Spleen (tissue), 11 donors: Measurements from ENCODE around the gene SKI. TPM values are rescaled to one million over a fixed set of nuclear protein-coding genes. Genes with fewer than 3 reads are reported as not detected.
A peak's percentile ranks its signal among the peaks of the same experiment; 100 is the strongest.

Experiments used
- DNase-seq: peaks from one replicate; pipeline ENCODE4 v3.0.0-alpha.2; 2020
- H3K27ac ChIP-seq, 8 donors: fragments of 200-600 bp; sonication (generic) in 7 of 8; 1 replicate in 4 of 8; 2 replicates in 4 of 8; pipeline versions ENCODE4 v1.5.0 to v1.8.0; 2016 to 2021; ENCODE audit warnings: inconsistent platforms in 4 of 8, mild to moderate bottlenecking in 4 of 8, moderate library complexity in 1 of 8
- H3K27me3 ChIP-seq, 7 donors: fragments of 200-600 bp; sonication (generic) in 6 of 7; replicated peaks in 1 of 7; 1 replicate in 4 of 7; 2 replicates in 3 of 7; pipeline versions ENCODE4 v1.5.0 to v1.8.0; 2016 to 2021; ENCODE audit warnings: inconsistent platforms in 3 of 7, mild to moderate bottlenecking in 1 of 7
- H3K36me3 ChIP-seq, 6 donors: fragments of 200-600 bp; sonication (generic) in 5 of 6; 1 replicate in 4 of 6; 2 replicates in 2 of 6; pipeline versions ENCODE4 v1.5.0 to v1.8.0; 2016 to 2021; ENCODE audit warnings: inconsistent platforms in 2 of 6
- H3K4me1 ChIP-seq, 6 donors: fragments of 200-600 bp; sonication (generic) in 5 of 6; 1 replicate in 3 of 6; 2 replicates in 3 of 6; pipeline versions ENCODE4 v1.5.0 to v1.8.0; 2016 to 2021; ENCODE audit warnings: inconsistent platforms in 3 of 6
- H3K4me3 ChIP-seq, 8 donors: fragments of 200-600 bp; sonication (generic) in 7 of 8; 1 replicate in 4 of 8; 2 replicates in 4 of 8; pipeline versions ENCODE4 v1.5.0 to v1.8.0; 2016 to 2021; ENCODE audit warnings: inconsistent platforms in 4 of 8, mild to moderate bottlenecking in 4 of 8, moderate library complexity in 2 of 8
- H3K9me3 ChIP-seq, 8 donors: fragments of 200-600 bp; sonication (generic) in 7 of 8; 1 replicate in 4 of 8; 2 replicates in 4 of 8; pipeline versions ENCODE4 v1.5.0 to v1.8.0; 2016 to 2021; ENCODE audit warnings: inconsistent platforms in 4 of 8
- POLR2A ChIP-seq, 3 donors: fragments of 450-650 bp; IDR thresholded peaks; one replicate each; pipeline ENCODE4 v1.5.1; 2017; ENCODE audit warnings: antibody characterized with exemption in 3 of 3, mild to moderate bottlenecking in 1 of 3
- POLR2AphosphoS5 ChIP-seq, 3 donors: sonication (generic); formaldehyde crosslinking; IDR thresholded peaks; one replicate each; pipeline ENCODE4 v1.5.1; 2017; ENCODE audit warnings: antibody characterized with exemption in 3 of 3
- WGBS, 5 donors: extraction: QIAGEN DNeasy Blood & Tissue Kit in 3 of 5; methylation state at CpG; one replicate each; pipeline versions ENCODE4 v1.1.5 to v1.1.7; 2013 to 2018; 5-methylcytosine and 5-hydroxymethylcytosine counted together
- intact Hi-C: fragments of 100-400 bp; cut with DNase I; formaldehyde crosslinking; loops from one replicate; pipeline ENCODE4 v1.15.0; 2023; ENCODE audit warnings: low total_unique reads
- polyA plus RNA-seq, 3 donors: library from polyadenylated mRNA; stranded (reverse); fragments of 200-250 nt; gene quantifications; one replicate each; pipeline ENCODE4 v1.2.1, GENCODE V29; 2013
- total RNA-seq, 7 donors: library from RNA; depleted of rRNA in 3 of 7; stranded (reverse); fragments of >200 nt in 3 of 7; fragmentation: NEBNext Ultra II Directional in 4 of 7; extraction: Animal tissue kit (Norgen Biotek cat#: 25700) in 4 of 7; gene quantifications; one replicate each; pipeline versions ENCODE4 v1.1.0 to v1.2.1, GENCODE V29; 2016 to 2021
- TF ChIP-seq, protein P1 (sequence below), 11 experiments: fragments of 200-600 bp in 7 of 11; fragments of 450-650 bp in 4 of 11; sonication (generic) in 4 of 11; IDR thresholded peaks in 8 of 11; conservative IDR thresholded peaks in 3 of 11; 1 replicate in 7 of 11; 2 replicates in 4 of 11; pipeline versions ENCODE4 v1.4.0 to v1.8.0; 2016 to 2021; ENCODE audit warnings: antibody characterized with exemption in 11 of 11, inconsistent platforms in 4 of 11, mild to moderate bottlenecking in 1 of 11
- donor health status: healthy with polysubstance abuse.
- donor health status: DM: no; HTN: no; CAD: no; lungs with moderate emphysema.
- donor health status: DM: no; HTN: no; CAD: no.
- donor health status: Bipolar disorder and iron deficiency.
- donor health status: healthy.
- donor health status: DM: no; HTN: no; CAD: no.
- donor health status: DM: yes; HTN: yes; CAD: no.

Gene SKI
- total and polyA plus RNA-seq, 10 donors, result 4.4 to 100.0 (median 54.3) TPM

DNA sequence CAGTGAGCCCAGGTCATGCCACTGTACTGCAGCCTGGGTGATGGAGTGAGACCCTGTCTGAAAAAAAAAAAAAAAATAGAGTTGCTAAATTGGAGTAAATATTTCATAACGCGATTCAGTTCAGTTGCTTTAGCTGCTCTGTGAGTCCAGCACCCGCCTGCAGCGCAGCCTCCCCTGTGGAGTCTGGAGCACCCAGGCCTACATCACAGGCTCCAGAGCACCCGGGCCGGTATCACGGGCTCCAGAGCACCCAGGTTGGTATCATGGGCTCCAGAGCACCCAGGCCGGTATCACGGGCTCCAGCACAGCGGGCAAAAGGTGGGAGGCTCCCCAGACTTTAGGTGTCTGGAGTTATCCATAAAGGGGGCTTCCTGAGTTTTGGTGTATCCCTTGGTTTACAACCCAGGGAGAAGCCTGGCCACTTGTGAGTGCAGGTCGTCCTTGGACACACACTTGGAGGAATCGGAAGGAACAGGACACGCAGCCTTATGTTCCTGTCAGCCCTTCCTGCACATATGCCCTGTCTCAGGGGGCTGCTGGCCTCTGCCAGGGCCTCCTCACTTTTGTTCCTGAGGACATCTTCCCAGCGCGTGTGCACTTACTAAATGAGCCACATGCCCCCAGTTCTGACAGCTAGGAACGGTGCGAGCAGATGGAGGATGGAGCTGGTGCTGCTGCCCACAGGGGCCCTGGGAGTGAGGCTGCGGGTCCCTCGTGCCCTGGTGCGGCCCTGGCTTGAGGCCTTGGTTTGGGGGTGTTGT lies 25.1 kb downstream of the SKI start:
- H3K36me3 ChIP-seq, result peaks cover 0 to 26% (median 0%) of the 10 kb centered on the region in 6 donors
- H3K27me3 ChIP-seq, result no peaks in the 10 kb centered on the region
- DNase-seq, result peak; percentile 75
- TF ChIP-seq, protein P1, sequence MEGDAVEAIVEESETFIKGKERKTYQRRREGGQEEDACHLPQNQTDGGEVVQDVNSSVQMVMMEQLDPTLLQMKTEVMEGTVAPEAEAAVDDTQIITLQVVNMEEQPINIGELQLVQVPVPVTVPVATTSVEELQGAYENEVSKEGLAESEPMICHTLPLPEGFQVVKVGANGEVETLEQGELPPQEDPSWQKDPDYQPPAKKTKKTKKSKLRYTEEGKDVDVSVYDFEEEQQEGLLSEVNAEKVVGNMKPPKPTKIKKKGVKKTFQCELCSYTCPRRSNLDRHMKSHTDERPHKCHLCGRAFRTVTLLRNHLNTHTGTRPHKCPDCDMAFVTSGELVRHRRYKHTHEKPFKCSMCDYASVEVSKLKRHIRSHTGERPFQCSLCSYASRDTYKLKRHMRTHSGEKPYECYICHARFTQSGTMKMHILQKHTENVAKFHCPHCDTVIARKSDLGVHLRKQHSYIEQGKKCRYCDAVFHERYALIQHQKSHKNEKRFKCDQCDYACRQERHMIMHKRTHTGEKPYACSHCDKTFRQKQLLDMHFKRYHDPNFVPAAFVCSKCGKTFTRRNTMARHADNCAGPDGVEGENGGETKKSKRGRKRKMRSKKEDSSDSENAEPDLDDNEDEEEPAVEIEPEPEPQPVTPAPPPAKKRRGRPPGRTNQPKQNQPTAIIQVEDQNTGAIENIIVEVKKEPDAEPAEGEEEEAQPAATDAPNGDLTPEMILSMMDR (IDR thresholded peaks at IDR 0.05 in 8 of 11, conservative IDR thresholded peaks at IDR 0.05 in 3 of 11), result no peak
- TF ChIP-seq POLR2A (IDR thresholded peaks at IDR 0.05), result no peak
- no peak for TF ChIP-seq POLR2AphosphoS5 (IDR thresholded peaks at IDR 0.05)
- H3K4me3 ChIP-seq, result no peak overlapping the region
- peaks cover 53 to 94% (median 84%) of the 10 kb centered on the region in 6 donors for H3K4me1 ChIP-seq
- intact Hi-C loops, result no loop called here
- H3K27ac ChIP-seq, result peak overlapping the region in 3 of 8 donors; percentile 91 to 94 (median 91)
- peaks cover 0 to 27% (median 19%) of the 10 kb centered on the region in 8 donors for H3K9me3 ChIP-seq
- WGBS, 5 donors, result 78 to 88% (median 85%) methylated on average over 15 to 20 of the region's 20 CpGs

DNA sequence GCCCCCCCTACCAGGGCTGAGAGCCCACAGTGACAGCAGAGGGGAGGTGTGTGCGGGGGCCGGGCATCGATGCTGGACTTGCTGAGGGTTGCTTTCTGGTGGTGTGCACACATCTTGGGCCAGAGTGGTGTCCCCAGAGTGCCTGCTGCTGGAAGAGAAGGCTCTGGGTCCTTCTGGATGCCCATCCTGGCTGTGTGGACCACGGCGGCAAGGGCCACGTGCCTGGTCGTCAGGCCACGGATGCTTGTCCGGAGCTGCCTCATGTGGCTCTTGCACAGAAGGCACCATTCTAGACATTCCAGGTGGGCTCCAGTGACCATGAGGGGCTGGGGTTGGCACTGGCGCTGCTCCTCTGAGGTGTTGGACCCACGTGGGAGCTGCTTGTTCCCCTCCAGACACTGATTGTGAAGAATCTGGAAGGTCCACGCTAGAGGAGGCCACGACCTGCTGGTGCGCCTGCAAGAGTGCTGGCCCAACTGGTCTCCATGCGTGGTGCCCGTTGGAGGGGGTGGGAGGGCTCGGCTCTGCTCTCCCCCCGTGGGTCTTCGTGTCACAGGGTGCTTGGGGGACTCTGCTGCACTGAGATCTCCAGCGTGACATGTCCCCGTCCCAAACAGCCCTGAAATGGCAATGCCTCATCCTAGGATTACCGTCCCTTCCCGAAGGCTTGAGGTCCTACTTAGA lies 25.8 kb downstream of the SKI start:
- peak overlapping the region in 4 of 8 donors; percentile 88 to 94 (median 91) for H3K27ac ChIP-seq
- peak in 1 of 3 donors; percentile 49 for TF ChIP-seq POLR2AphosphoS5 (IDR thresholded peaks at IDR 0.05)
- TF ChIP-seq, protein P1 (IDR thresholded peaks at IDR 0.05 in 8 of 11, conservative IDR thresholded peaks at IDR 0.05 in 3 of 11), result no peak
- DNase-seq, result no peak
- peaks cover 51 to 94% (median 84%) of the 10 kb centered on the region in 6 donors for H3K4me1 ChIP-seq
- intact Hi-C loops, result no loop called here
- peaks cover 0 to 26% (median 0%) of the 10 kb centered on the region in 6 donors for H3K36me3 ChIP-seq
- H3K4me3 ChIP-seq, result no peak overlapping the region
- peaks cover 0 to 27% (median 19%) of the 10 kb centered on the region in 8 donors for H3K9me3 ChIP-seq
- no peaks in the 10 kb centered on the region for H3K27me3 ChIP-seq
- WGBS, 5 donors, result 93 to 98% (median 96%) methylated on average over 4 to 23 of the region's 23 CpGs

DNA sequence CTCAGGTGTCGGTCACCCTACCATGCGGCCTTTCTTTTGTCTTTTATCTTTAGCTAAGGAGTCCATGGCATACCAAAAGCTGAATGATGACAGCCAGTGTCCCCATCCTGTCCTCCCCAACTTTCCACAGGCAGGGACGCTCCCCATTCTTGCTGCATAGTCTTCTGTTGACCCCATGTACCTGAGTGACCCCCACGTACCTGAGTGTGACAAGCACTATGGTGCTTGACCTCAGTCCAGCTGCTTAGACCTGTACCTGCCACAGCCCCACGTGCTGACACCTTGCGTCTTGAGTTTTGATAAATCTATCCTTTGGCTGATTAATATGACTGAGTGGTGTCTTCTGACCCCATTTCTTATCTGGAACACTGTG lies 26.9 kb downstream of the SKI start:
- WGBS, 5 donors, result 92 to 95% (median 94%) methylated on average over 6 of the region's 6 CpGs
- no peak for DNase-seq
- no peaks in the 10 kb centered on the region for H3K27me3 ChIP-seq
- intact Hi-C loops, result no loop called here
- peak overlapping the region in 1 of 8 donors; percentile 35 for H3K4me3 ChIP-seq
- peaks cover 53 to 94% (median 84%) of the 10 kb centered on the region in 6 donors for H3K4me1 ChIP-seq
- H3K9me3 ChIP-seq, result peaks cover 0 to 27% (median 19%) of the 10 kb centered on the region in 8 donors
- H3K36me3 ChIP-seq, result peaks cover 0 to 26% (median 0%) of the 10 kb centered on the region in 6 donors
- H3K27ac ChIP-seq, result peak overlapping the region; percentile 63 to 94 (median 88)
- TF ChIP-seq POLR2AphosphoS5 (IDR thresholded peaks at IDR 0.05) (no peak), POLR2A (IDR thresholded peaks at IDR 0.05) (no peak)
- TF ChIP-seq, protein P1 (IDR thresholded peaks at IDR 0.05 in 8 of 11, conservative IDR thresholded peaks at IDR 0.05 in 3 of 11), result no peak
